BE2C (cell line): ENCODE data around the gene MTHFSD.
A peak's percentile ranks its signal among the peaks of the same experiment; 100 is the strongest.

Source experiments
- DNase-seq: peaks from one replicate; pipeline ENCODE4 v3.0.0-alpha.2; 2020
- H3K27me3 ChIP-seq: fragments of 250-450 bp; sonication (Bioruptor Pico); 2 replicates; pipeline ENCODE4 v1.5.1; 2020; ENCODE audit warnings: mild to moderate bottlenecking
- H3K36me3 ChIP-seq: fragments of 250-450 bp; sonication (Bioruptor Pico); 2 replicates; pipeline ENCODE4 v1.5.1; 2020; ENCODE audit warnings: mild to moderate bottlenecking
- H3K4me1 ChIP-seq: fragments of 250-450 bp; sonication (Bioruptor Pico); 2 replicates; pipeline ENCODE4 v1.5.1; 2020
- H3K4me3 ChIP-seq: 2 replicates; pipeline ENCODE4 v1.5.1; 2011; ENCODE audit warnings: low read depth, low read length
- H3K9me3 ChIP-seq: fragments of 250-450 bp; sonication (Bioruptor Pico); 2 replicates; pipeline ENCODE4 v1.5.1; 2020
- TF ChIP-seq, protein P1 (sequence below): IDR thresholded peaks from 2 replicates; pipeline ENCODE4 v1.5.1; 2012; ENCODE audit warnings: mild to moderate bottlenecking, low read depth, low read length

The MTHFSD gene

DNA sequence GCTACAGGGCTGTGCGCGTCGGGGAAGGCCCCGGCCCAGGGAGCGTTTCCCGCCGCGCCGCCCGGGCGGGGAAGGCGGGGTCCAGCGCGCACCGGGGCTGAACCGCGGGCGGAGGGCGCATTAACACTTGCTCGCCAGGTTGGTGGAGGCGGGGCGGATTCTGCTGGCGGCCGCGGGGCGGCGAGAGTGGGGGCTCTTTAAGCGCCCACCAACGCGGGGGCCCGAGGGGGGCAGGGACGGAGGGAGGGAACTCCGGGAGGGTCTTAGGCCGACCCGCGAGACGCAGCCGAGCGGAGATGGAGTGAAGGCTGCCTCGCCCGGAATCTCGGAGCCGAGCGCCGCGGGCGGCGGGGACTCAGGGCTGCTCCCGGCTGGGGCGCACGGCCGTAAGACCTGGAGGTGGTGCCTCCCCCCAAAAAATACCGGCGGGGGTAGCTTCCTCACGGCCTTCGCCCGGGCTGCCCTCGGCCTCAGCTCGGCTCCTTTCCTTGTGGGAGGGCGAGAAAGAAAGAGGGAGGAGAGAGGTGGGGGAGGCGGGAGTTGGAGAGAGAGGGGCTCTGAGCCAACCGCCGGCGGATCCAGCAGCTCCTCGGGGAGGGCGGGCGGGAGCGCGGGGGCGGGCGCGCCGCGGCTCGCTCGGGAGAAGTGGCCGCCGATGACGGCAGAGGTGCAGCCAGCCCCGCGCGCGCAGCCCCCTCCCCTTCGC lies 45.1 kb downstream of the MTHFSD start:
- Histone ChIP-seq H3K4me3 (peak overlapping the region; percentile 41), H3K27me3 (peaks cover 99% of the 10 kb centered on the region), H3K9me3 (no peaks in the 10 kb centered on the region), H3K4me1 (no peaks in the 10 kb centered on the region), H3K36me3 (no peaks in the 10 kb centered on the region)
- no peak for DNase-seq
- TF ChIP-seq, protein P1, sequence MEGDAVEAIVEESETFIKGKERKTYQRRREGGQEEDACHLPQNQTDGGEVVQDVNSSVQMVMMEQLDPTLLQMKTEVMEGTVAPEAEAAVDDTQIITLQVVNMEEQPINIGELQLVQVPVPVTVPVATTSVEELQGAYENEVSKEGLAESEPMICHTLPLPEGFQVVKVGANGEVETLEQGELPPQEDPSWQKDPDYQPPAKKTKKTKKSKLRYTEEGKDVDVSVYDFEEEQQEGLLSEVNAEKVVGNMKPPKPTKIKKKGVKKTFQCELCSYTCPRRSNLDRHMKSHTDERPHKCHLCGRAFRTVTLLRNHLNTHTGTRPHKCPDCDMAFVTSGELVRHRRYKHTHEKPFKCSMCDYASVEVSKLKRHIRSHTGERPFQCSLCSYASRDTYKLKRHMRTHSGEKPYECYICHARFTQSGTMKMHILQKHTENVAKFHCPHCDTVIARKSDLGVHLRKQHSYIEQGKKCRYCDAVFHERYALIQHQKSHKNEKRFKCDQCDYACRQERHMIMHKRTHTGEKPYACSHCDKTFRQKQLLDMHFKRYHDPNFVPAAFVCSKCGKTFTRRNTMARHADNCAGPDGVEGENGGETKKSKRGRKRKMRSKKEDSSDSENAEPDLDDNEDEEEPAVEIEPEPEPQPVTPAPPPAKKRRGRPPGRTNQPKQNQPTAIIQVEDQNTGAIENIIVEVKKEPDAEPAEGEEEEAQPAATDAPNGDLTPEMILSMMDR: no peak

DNA sequence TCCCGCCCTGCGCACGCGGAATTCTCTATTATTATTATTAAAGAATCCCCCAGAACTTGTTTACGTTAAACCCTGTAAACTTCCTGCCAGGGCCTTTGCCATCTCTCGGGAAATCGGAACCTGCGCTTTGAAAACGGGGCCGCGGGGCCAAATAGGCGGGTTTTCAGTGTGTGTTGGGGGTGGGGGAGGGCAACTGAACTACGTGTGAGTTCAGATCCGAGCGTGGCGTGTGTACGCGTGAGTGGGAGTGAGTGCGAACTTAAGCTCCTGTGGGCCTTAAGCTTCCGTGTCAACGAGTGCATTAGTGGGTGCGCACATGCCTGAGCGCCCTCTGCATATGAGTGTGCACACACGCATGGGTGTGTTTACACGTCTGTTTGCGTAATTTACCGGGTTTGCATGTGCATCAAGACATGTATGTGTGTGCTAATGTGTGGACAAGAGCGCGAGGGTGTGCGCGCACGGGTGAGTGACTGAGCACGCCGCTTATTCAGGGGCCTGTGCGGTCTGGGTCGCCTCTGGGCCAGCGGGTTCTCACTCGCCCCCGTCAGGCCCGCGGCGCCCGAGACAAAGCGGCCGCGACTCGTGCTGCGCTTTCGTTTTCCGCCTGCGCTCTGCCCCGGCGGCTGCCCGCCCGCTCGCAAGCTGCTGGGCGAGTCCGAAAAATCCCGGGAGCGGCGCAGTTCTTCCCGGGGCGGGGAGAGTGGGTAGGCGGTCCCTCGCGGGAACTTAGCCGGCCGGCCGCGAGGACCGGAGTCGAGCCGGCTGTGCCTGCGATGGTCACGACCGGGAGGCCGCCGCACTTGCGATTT lies 45.9 kb downstream of the MTHFSD start:
- H3K27me3 ChIP-seq: peaks cover 99% of the 10 kb centered on the region
- no peaks in the 10 kb centered on the region for H3K9me3 ChIP-seq
- no peak for DNase-seq
- peak overlapping the region; percentile 41 for H3K4me3 ChIP-seq
- H3K36me3 ChIP-seq: no peaks in the 10 kb centered on the region
- H3K4me1 ChIP-seq: no peaks in the 10 kb centered on the region
- TF ChIP-seq, protein P1: no peak

DNA sequence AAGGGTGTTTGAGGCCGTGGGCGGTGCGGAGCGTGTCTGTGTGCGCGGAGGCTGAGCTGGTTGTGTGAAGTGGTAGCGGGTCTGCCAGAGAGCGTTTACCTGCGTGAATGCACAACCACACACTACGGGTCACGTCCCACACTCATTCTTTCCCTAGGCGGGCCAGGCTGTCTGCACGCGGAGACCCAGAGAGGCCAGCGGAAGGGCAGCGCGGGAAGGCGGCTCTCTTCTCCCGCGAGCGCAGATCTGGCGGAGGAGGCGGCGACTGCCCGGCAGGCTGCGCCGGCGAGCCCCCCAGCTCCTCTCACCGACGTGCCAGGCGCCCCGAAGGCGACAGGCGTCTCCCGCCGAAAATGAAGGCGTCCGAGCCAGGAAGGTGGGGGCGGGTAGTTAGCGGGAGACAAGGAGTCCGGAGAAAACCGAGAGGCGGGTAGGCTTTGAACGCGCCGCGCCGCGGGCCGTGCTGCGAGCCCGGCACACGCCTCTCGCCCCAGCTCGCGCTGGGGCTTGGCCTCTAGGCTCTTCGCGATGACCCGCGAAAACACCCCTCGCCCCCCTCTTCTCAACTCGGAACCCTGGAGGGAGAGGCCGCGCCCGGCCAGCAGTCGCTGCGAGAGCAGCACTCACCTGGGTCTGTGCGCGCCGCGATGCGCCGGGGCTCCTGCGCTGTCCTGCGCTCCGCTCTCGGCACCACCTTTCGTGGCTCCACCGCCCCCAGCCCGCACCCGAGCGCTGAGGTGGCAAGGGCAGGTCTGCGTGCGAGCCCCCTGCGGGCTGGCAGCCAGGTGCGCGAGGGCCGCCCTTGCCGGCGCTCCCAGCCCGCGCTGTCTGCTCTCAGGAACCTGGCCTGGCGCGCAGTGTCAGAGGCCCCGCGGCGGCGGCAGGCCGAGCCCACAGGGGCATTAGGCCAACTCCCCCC lies 46.7 kb downstream of the MTHFSD start:
- no peaks in the 10 kb centered on the region for H3K9me3 ChIP-seq
- H3K4me1 ChIP-seq: no peaks in the 10 kb centered on the region
- no peaks in the 10 kb centered on the region for H3K36me3 ChIP-seq
- peaks cover 100% of the 10 kb centered on the region for H3K27me3 ChIP-seq
- TF ChIP-seq, protein P1: no peak
- no peak for DNase-seq
- H3K4me3 ChIP-seq: no peak overlapping the region

DNA sequence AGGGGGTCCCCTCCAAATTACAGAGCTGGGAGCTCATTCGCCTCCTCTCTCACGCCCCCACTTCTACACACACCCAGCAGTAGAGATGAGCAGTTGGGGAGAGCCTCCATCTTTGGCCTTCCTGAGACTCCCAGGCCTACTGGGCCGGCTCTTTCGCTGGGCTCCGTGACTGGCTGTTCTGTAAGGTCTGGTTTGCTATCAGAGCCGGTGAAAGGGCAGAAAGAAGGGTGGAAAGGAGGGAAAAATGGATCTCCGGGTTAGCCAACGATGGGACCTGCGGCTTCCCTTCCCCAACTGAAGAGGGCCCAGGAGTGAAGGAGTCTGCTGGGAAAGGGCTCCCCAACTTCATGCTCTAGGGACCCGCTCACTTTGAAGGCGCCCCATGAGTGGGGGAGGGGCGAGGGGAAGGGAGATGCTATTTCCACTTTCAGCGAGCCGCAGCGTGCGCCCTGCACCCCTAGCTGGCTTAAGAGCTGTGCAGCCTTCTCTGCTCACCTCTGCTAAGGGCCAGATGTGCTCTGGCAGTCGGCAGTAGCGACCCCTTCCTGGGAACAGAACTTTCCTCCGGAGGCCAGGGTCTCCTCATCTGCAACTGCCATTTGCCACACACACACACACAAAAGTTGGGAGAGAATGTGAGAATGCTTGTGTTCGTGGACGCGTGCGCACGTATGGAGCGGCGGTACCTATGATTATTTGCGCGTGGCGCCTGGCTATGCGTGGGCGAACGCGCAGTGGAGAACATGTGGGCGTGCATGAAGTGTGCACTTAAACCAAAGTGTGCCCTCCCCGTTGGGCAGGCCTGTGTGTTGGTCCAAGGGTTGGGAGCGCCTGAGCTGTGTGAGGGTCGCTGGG lies 47.6 kb downstream of the MTHFSD start:
- TF ChIP-seq, protein P1: no peak
- H3K4me3 ChIP-seq: no peak overlapping the region
- no peak for DNase-seq
- H3K9me3 ChIP-seq: no peaks in the 10 kb centered on the region
- H3K36me3 ChIP-seq: no peaks in the 10 kb centered on the region
- H3K27me3 ChIP-seq: peaks cover 100% of the 10 kb centered on the region
- no peaks in the 10 kb centered on the region for H3K4me1 ChIP-seq
